GM21619 (cell line): ENCODE measurements around the gene HPGDS.
"Not testable (repeated sequence)": the region's sequence is repeated elsewhere in the genome, so short reads cannot be mapped to it uniquely, and the experiment has no call there.

ENCODE experiments used
- ATAC-seq: cut with Tn5 transposase; IDR thresholded peaks from one replicate; pipeline ENCODE4 v1.9.1; 2021; ENCODE audit not compliant: unreplicated experiment

HPGDS gene

DNA sequence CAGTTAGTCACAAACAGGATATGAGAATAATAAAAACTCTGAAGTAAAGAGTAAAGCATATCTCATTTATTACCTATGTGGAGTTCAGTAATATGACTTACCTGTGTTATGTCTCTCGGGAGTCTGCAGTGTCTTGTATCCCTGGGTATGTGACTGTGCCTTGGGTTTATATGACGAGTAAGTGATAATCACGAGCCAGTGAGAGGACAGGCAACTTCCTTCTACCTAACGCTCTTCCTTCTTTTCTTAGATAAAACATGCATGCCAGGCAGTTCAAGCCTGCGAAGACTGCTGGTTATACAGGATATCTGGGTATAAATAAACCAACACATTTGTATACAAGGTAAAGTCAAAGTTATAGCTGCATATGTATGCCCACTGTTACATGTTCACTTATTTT lies at the start of gene HPGDS:
Gene HPGDS, minus strand, starts transcription at position 143 of the 400 bp plus-strand sequence. CDS start 8,207 bp downstream, outside the sequence.
- no peak for ATAC-seq

- ATAC-seq: no peak
These were observed 48.3 kb upstream of the HPGDS start for GRCh38 chr4:94390804-94391410.

DNA sequence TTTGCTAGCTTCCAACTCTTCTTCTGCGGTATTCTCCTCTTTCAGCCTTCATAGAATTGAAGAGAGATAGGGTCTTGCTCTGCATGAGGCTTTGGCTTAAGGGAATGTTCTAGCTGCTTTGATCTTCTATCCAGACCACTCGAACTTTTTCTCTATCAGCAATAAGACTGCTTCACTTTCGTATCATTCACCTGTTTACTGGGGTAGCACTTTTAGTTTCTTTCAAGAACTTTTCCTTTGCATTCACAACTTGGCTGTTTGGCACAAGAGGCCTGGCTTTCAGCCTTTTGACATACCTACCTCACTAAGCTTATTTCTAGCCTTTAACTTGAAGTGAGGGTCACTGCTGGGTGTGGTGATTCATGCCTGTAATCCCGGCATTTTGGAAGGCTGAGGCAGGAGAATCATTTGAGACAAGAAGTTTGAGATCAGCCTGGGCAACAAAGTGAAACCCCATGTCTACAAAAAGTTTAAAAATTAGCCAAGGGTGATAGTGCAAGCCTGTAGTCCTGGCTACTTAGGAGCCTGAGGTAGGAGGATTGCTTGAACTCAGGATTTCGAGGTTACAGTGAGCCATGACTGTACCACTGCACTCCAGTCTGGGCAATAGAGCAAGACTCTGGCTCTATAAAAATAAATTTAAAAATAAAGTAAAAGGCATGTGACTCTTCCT lies 47.1 kb upstream of the HPGDS start:
- no peak for ATAC-seq

DNA sequence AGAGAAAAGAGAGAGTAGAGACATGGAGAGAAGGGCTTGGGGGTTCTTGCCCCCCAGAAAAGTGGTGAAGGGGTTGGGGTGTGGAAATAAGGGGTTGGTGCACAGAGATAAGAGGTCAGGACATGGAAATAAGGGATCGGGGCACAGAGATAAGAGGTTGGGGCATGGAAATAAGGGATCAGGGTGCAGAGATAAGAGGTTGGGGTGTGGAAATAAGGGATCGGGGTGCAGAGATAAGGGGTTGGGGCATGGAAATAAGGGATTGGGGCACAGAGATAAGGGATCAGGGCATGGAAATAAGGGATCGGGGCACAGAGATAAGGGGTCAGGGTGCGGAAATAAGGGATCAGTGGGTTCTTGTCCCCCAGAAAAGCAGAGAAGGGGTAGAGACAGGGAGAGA lies 45.3 kb upstream of the HPGDS start:
- ATAC-seq: not testable (repeated sequence)

DNA sequence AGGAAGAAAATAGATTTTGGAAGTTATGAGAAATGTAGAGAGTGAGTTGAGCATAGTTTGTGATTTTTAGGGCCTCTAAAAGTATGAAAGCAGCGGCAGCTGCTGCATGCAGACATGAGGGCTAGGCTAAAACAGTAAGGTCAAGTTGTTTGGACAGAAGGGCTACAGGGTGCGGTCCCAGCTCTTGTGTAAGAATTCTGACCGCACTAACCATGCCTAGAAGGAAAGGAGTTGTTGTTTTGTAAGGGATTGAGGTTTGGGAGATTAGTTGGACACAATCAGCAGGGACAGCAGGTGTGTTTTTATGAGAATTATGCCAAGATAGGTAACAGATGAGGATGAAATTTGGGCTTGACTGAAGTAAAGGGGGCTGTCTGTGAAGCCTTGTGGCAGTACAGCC lies 42.8 kb upstream of the HPGDS start:
- not testable (repeated sequence) for ATAC-seq

GRCh38 chr4:94382891-94383290 lies 40.3 kb upstream of the HPGDS start:
- ATAC-seq: not testable (repeated sequence)

DNA sequence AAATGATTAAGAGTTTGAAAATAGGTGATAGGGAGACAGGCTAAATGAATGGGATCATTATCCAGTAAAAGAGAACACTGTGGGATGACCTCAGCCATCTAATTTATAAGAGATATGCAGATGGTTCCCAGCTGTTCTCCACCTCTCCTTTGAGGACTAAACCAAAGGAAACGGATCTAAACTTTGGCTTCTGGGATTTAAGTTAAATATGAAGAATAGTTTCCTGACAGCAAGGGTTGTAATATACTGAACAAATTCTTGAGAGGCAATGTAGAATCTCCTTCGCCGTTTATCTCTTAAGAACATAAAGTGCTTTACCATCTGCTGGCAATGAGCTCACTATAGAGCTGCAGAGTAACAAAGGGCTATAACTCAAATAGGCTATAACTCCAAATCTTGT lies 35.4 kb upstream of the HPGDS start:
- no peak for ATAC-seq

- ATAC-seq: no peak
These were observed 34.7 kb upstream of the HPGDS start for GRCh38 chr4:94377294-94377693.

DNA sequence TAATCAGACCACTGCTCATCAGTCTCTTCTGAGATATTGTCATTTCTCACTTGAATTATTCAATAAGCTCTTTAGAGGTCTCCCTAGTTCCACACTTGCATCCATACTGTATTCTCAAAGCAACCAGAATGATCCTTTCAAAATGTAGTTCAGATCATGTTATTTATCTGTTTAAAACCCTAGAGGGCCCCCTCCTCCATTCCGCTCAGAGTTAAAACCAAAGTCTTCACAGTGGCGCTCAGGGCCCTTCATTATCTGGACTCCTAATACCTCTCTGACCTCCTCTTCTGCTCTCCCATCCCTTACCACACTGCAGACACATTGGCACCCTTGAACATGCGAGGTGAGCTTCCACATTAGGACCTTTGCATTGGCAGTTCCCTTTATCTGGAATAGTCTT lies 32.7 kb upstream of the HPGDS start:
- ATAC-seq: no peak

- no peak for ATAC-seq
These were observed 31.1 kb upstream of the HPGDS start for GRCh38 chr4:94373752-94374151.

DNA sequence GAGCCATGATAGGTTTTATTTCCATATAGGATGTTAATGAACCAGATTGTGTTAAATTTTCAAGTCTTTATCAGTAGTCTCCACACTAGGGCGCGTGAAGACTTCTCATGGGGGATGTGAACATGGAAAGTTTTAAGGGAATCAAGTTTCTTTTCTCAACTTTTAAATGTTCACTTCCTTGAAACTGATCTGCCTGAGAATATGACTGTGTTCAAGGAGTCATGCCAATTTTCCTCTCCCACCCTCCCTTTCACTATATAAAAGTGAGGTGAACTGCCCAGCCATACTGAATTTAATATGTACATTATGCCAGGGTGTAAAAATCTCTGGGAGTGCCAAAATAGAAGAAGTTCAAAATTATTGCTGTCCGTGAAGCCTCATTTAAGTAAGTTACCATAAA lies 30.4 kb upstream of the HPGDS start:
- no peak for ATAC-seq

DNA sequence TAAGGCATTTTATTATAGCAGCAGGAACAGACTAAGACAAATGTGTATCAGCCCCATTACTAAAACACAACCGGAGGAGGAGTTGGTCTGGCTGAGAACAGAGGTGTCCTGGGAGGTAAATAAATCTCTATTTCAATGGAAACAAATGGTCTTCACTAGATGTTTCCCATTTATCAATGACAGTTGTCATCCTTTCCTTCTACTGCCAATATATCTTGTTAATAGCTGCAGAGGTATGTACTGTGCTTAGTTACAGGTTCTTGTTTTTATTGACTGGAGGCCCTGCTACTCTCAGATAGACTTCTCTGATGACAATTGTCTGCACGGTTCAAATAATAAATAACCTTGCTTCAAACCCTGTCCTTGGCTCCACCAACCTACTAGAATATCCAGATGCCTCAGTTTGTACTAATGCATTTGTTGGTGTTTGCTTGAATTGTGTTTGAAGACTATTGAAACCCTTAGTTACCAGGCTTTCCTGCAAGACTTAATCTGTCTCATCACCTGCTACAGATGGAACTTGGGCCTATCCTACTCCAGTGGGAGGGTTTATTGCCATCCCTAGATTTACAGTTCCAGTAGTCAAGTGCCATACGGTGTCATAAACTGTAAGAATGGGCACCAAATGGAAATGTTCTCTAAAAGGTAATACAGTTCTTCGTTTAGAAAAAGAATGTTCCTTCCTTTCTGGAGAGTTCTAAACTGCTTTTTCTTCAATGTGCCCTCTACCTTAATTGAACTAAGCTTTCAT lies 29.8 kb upstream of the HPGDS start:
- no peak for ATAC-seq

DNA sequence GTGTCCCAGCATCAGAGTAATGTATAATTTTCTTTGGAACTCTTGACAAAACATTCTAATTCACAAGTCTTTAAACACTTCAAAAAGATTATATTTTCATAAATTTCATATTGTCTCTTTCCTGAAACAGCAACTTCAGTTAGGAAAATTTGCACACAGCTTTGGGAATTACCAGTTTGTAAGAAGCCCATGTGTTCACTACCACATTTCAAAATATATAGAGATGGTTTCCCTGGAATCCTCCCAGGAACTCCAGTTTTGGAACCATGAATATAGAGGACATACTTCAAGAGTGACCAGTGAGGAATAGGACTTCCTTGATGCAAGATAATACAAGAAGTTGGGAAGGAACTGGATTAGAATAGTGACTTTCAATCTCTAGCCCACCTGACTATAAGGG lies 28.7 kb upstream of the HPGDS start:
- ATAC-seq: no peak

- no peak for ATAC-seq
These were observed 28.1 kb upstream of the HPGDS start for GRCh38 chr4:94370533-94371254.

DNA sequence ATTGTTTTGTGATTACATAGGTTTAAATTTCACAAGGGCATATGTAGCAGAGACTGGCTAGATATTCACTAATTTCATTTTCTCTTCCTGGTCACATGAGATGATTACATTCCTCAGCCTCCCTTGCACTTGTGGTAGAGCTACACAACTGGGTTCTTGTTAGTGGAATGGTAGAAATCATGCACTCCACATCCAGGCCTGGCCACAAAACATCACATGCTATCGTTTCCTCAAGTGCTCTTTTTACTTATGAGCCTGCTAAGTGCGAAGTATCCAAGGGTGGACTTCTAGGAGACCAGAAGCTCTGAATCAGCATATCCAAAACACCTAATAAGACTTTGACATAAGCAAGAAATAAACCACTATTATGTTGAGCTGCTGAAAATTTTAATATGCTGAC lies 26.4 kb upstream of the HPGDS start:
- ATAC-seq: no peak

- no peak for ATAC-seq
These were observed 25.8 kb upstream of the HPGDS start for GRCh38 chr4:94368459-94368858.

GRCh38 chr4:94365304-94365703 lies 22.7 kb upstream of the HPGDS start:
- no peak for ATAC-seq

GRCh38 chr4:94364527-94364926 lies 21.9 kb upstream of the HPGDS start:
- no peak for ATAC-seq

DNA sequence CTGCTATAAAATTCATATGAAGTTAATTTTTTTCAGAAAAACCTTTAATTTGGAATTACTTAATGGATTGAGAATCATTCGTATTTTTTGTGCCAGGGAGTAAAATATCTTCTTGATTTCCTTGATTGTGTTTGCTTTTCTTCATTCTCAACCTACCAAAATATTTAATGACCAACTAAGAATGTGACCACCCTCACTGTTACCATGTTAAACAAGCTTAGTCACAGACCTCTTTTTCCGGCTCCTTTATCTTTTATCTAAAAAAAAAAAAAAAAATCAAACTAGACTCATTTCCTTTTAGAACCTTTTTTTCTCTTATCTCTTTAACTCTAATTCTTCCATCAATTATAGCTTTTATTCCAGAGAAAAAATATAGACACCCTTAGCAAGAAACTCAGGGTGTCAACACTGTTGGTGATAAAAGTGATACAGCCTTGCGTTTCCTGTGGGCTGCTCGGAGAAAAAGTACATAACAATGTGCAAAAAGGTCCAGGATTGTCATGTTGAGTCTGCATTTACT lies 20.6 kb upstream of the HPGDS start:
- no peak for ATAC-seq

- no peak for ATAC-seq
These were observed 17.2 kb upstream of the HPGDS start for GRCh38 chr4:94359838-94360237.

DNA sequence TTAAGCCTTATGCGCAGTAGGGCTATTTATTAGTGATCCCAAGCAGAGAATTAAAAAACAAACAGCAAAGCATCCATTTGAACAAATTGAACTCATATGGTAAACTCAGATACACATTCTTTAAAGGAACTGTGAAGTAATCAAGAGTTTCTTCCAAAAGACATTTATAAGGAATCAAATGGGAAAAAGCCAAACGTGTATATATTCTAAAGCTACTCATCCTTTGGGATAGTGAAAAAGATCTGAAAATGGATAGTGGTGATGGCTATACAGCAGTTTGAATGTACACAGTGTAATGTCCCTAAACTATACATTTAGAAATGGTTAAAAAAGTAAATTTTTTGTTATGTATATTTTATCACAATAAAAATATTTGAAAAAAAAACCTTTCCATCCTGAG lies 16.6 kb upstream of the HPGDS start:
- no peak for ATAC-seq
